GM12864 (cell line): ENCODE data around the gene TOLLIP.
"Not testable (repeated sequence)": the region's sequence is repeated elsewhere in the genome, so short reads cannot be mapped to it uniquely, and the experiment has no call there.

Source experiments
- DNase-seq: peaks from one replicate; pipeline ENCODE4 v3.0.0-alpha.2; 2011; ENCODE audit warnings: low read depth
- H3K4me3 ChIP-seq: 2 replicates; pipeline ENCODE4 v1.5.1; 2011; ENCODE audit warnings: mild to moderate bottlenecking, low read depth, low read length, control low read depth
- CTCF ChIP-seq: IDR thresholded peaks from 2 replicates; pipeline ENCODE4 v1.5.1; 2011; ENCODE audit warnings: low read depth, mild to moderate bottlenecking, moderate library complexity, low read length, control low read depth, inconsistent platforms; ENCODE audit errors: missing control alignments

The TOLLIP gene

GRCh38 chr11:1348146-1348795 is 38.8 kb upstream of the TOLLIP start:
- H3K4me3 ChIP-seq: no peak overlapping the region
- TF ChIP-seq CTCF: no peak
- no peak for DNase-seq

GRCh38 chr11:1347411-1347999 is 38.1 kb upstream of the TOLLIP start:
- DNase-seq, H3K4me3 ChIP-seq: not testable (repeated sequence)

GRCh38 chr11:1346669-1347390 is 37.4 kb upstream of the TOLLIP start:
- no peak overlapping the region for H3K4me3 ChIP-seq
- no peak for DNase-seq
- no peak for TF ChIP-seq CTCF

GRCh38 chr11:1345737-1346513 is 36.5 kb upstream of the TOLLIP start:
- DNase-seq: no peak
- H3K4me3 ChIP-seq: no peak overlapping the region
- no peak for TF ChIP-seq CTCF

GRCh38 chr11:1344056-1344635 is 34.7 kb upstream of the TOLLIP start:
- no peak overlapping the region for H3K4me3 ChIP-seq
- no peak for TF ChIP-seq CTCF
- no peak for DNase-seq

- TF ChIP-seq CTCF: no peak
- no peak for DNase-seq
- H3K4me3 ChIP-seq: no peak overlapping the region
These were observed 34.1 kb upstream of the TOLLIP start for GRCh38 chr11:1343391-1344055.
